Memory B cell (primary cell): ENCODE measurements around the gene VAV2.
"Not testable (repeated sequence)": the region's sequence is repeated elsewhere in the genome, so short reads cannot be mapped to it uniquely, and the experiment has no call there.

Experiments used
- ATAC-seq: fragments of 150-1000 bp; cut with Tn5 transposase; 2 replicates; pipeline ENCODE4 v1.10.0; 2021; ENCODE audit warnings: low read depth, mild to moderate bottlenecking, moderate library complexity
- DNase-seq, 2 donors: peaks; one replicate each; pipeline ENCODE4 v3.0.0; 2022; ENCODE audit warnings: low spot score in 2 of 2
- H3K27ac Mint-ChIP-seq: one replicate; pipeline ENCODE4 v1.8.0; 2022; ENCODE audit warnings: mild to moderate bottlenecking, moderate library complexity, mixed read lengths
- H3K27me3 Mint-ChIP-seq: one replicate; pipeline ENCODE4 v1.8.0; 2022; ENCODE audit warnings: mixed read lengths
- H3K36me3 Mint-ChIP-seq: one replicate; pipeline ENCODE4 v1.8.0; 2022; ENCODE audit warnings: mild to moderate bottlenecking, mixed read lengths
- H3K4me1 Mint-ChIP-seq: one replicate; pipeline ENCODE4 v1.8.0; 2022; ENCODE audit warnings: mixed read lengths
- H3K4me3 Mint-ChIP-seq: one replicate; pipeline ENCODE4 v1.8.0; 2022; ENCODE audit warnings: mild to moderate bottlenecking, moderate library complexity, mixed read lengths
- H3K9me3 Mint-ChIP-seq: one replicate; pipeline ENCODE4 v1.8.0; 2022; ENCODE audit warnings: mixed read lengths

VAV2 gene

DNA sequence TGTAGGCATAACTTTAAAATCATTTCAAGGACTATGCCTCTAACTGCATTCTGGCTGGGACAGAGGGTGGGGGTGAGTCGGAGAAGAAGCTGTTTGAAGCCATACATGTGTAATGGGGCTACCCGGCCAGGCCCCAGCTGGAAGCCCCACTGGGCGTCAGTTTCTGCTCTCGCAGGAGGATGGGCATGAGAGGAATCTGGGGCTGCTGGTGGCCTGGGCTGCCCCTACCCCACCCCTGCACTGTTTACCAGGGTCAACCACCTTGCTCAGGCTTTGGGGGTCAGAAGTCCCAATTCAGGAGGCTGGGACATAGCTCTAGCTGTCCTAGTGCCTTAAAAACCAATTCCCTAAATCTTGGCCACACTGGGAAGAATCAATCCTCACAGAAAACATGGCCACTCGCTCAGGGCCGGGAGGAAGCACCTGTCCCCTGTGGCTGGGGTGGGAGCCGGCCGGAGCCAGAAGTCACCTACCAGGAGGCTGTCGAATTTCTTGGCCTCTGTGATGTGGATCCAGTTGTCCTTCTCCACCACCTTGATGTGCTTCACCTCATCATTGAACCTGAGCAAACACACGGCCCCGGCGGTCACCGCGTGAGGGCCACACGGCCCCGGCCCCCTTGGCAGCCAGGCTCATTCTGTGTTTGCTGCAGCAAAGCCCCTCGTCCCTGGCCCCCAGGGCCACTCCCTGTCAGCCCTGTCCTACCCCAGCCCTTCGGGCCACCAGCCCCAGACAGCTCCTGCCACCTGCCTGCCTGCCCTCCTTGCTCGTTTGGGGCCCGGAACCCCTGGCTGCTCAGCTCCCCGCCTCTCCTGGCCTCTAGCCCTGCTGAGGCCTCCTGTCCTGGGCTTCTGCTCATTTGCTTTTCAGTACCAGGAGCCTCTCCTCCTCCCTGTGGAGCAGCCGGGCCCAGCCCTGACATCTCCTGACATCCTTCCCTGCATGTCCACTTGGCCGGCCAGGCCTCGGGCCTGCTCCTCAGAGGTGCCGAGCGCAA lies 220.3 kb downstream of the VAV2 start:
- no peak overlapping the region for H3K4me3 Mint-ChIP-seq
- H3K27me3 Mint-ChIP-seq: no peaks in the 10 kb centered on the region
- no peak for DNase-seq
- ATAC-seq: no peak
- peak overlapping the region; percentile 57 for H3K27ac Mint-ChIP-seq
- H3K9me3 Mint-ChIP-seq: peaks cover 2% of the 10 kb centered on the region
- peaks cover 3% of the 10 kb centered on the region for H3K4me1 Mint-ChIP-seq
- H3K36me3 Mint-ChIP-seq: peaks cover 45% of the 10 kb centered on the region

DNA sequence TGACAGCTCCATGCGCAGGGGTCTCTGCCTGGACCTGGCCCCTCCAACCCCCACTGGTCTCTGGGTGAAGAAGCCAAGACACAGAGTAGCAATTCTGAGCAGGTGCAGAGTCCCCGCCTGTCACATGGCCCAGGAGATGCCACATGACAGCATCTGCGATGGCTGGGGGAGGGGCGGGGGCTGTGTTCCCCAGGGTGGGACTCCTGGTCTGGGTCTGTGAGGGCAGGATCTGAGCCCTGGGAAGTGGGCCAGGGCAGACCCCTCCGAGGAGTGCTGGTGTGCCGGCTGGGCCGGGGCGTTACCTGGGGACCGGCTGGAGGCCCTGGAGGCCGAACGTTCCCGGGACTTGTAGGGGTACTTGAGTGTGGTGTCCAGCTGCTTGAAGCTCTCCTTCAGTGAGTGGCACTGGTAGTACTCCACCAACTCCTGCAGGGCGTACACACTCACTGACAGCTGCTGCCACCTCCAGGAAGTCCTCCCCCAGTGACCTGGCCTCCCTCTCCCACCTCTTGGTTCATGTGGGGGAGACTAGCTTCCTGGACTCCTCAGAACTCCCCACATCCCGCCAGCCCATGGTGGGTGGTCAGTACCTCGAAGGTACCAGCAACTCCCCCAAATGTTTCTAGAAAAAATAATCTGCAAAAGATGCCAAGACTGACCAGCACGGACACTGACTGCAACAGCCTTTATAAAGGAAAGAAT lies 221.9 kb downstream of the VAV2 start:
- Mint-ChIP-seq H3K9me3 (peaks cover 3% of the 10 kb centered on the region), H3K4me1 (peaks cover 3% of the 10 kb centered on the region), H3K36me3 (peaks cover 56% of the 10 kb centered on the region), H3K27ac (no peak overlapping the region), H3K4me3 (no peak overlapping the region), H3K27me3 (no peaks in the 10 kb centered on the region)
- ATAC-seq (no peak), DNase-seq (no peak)

DNA sequence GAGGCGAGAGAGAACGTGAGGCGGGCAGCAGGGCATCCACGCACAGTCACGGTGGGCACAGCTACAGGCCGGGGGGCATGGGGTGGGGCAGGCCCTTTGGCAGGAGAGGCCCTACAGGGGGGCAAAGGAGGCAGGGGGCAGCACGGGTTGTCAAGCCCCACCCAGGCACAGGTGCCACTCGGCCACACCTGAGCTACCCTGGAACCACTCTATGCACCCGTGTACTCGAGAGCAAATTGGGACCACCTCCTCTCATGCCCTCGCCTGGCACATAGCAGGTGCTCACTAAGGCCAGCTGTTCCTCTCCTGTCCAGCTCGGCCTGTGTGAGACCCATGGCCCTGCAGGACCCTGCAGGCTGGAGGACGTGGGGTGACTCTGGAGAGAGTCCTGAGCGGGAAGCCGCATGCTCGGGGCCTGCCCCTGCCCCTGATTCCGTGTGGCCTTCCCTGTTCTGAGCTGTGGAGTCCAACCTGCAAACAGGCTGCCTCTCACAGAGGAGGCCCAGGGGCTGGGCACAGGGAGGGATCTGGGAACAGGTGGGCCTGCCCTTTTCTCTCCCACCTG lies 222.5 kb downstream of the VAV2 start:
- H3K9me3 Mint-ChIP-seq: peaks cover 3% of the 10 kb centered on the region
- H3K27ac Mint-ChIP-seq: no peak overlapping the region
- no peak overlapping the region for H3K4me3 Mint-ChIP-seq
- peaks cover 3% of the 10 kb centered on the region for H3K4me1 Mint-ChIP-seq
- ATAC-seq: no peak
- H3K36me3 Mint-ChIP-seq: peaks cover 53% of the 10 kb centered on the region
- DNase-seq: no peak
- H3K27me3 Mint-ChIP-seq: no peaks in the 10 kb centered on the region

DNA sequence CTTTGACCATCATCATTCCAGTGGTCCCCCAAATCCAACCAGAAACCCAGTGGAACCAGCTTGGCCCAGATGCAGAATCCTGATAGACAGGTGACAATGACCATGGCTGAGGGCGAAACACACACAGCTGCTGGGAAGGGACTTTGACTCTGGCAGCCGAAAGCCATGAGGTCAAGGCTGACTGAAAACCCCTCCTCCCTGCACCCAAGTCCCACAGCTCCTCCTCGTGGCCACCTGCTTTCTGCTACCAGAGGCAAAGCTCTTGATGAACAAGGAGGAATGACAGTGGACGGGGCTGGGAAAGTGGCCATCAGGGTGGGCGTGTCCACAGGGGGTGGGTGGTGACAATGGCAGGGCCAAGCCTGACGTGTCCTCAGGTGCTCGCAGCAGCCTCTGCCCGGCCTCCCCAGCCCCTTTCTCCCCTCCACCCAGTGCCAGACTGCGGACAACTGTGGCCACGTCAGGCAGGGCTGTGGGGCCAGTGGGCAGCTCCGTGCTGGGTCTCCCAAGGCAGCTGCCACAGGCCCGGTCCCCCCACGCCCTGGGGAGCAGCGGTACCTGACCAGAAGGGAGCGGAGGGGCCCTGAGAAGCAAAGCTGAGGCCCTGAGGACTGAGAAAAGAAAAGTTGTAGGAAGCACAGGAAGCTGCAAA lies 223.1 kb downstream of the VAV2 start:
- no peak for DNase-seq
- no peak for ATAC-seq
- Mint-ChIP-seq H3K4me3 (no peak overlapping the region), H3K36me3 (peaks cover 57% of the 10 kb centered on the region), H3K27ac (no peak overlapping the region), H3K4me1 (peaks cover 3% of the 10 kb centered on the region), H3K27me3 (no peaks in the 10 kb centered on the region), H3K9me3 (peaks cover 3% of the 10 kb centered on the region)

DNA sequence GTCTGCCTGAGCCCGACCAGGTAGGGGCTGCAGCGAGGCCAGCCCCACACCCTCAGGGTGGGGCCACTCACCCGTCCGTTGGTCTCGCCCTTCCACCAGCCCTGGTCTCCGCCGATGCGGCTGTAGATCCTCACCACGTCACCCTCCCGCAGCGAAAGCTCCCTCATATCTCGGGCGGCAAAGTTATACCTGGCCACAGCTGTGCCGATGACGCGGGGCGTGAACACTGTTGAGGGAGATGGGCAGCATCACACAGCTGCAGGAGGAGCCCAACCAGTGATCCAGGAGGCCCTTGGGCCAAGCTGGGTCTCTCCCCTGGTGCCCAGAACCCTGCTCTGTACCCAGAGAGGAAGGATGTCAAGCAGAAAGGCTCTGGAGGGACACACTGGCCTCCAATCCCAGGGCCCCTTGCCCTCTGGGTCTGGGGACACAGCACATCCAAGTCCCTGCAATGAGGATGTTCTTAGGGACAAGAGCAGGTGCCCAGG lies 223.7 kb downstream of the VAV2 start:
- ATAC-seq (no peak), DNase-seq (no peak)
- H3K27me3 Mint-ChIP-seq: no peaks in the 10 kb centered on the region
- H3K9me3 Mint-ChIP-seq: peaks cover 3% of the 10 kb centered on the region
- H3K4me1 Mint-ChIP-seq: peaks cover 3% of the 10 kb centered on the region
- no peak overlapping the region for H3K27ac Mint-ChIP-seq
- H3K36me3 Mint-ChIP-seq: peaks cover 59% of the 10 kb centered on the region
- no peak overlapping the region for H3K4me3 Mint-ChIP-seq

DNA sequence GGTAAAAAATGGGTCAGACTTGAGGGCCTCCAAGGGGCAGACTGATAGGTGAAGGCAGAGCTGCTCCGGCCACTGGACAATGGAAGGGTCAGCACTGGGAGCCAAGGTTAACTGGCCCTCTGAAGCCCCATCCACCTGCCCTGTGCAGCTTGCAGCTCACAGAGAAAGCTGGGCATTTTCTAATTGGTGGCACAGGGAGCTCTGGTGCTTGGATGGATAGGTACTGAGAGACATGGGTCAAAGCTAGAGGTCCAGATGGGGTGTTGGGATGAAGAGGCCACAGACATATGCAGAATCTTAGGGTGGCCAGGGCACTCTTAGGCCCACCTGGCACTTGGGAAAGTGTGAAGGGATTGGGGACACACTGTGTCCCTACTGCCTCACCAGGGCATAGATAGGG lies 224.5 kb downstream of the VAV2 start:
- Mint-ChIP-seq H3K27me3 (no peaks in the 10 kb centered on the region), H3K4me3 (no peak overlapping the region), H3K36me3 (peaks cover 61% of the 10 kb centered on the region), H3K4me1 (peaks cover 3% of the 10 kb centered on the region), H3K27ac (no peak overlapping the region), H3K9me3 (peaks cover 3% of the 10 kb centered on the region)
- ATAC-seq: no peak
- no peak for DNase-seq

DNA sequence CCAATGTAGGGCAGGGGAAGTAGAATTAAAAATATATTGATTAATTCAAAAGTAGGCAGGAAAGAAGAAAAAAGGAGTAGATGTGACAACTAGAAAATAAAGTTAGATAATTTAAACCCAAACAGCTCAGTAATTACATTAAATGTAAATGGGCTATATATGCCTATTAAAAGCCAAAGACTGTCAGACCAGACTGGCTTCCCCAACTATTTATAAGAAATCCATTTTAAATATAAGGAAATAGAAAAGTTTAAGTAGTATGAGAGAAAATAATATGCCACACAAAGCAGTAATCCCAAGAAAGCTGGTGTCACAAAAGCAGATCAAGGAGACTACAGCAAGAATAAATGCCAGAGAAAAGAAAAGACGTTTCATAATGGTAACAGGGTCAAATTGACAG lies 225.1 kb downstream of the VAV2 start:
- Mint-ChIP-seq H3K27me3 (no peaks in the 10 kb centered on the region), H3K27ac (no peak overlapping the region)
- no peak for ATAC-seq

DNA sequence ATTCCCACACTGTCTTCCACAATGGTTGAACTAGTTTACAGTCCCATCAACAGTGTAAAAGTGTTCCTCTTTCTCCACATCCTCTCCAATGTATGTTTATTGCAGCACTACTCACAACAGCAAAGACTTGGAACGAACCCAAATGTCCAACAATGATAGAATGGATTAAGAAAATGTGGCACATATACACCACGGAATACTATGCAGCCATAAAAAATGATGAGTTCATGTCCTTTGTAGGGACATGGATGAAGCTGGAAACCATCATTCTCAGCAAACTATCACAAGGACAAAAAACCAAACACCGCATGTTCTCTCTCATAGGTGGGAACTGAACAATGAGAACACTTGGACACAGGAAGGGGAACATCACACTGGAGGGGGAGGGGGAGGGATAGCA lies 225.9 kb downstream of the VAV2 start:
- ATAC-seq, H3K27ac Mint-ChIP-seq, DNase-seq, H3K4me3 Mint-ChIP-seq, H3K27me3 Mint-ChIP-seq, H3K4me1 Mint-ChIP-seq, H3K9me3 Mint-ChIP-seq: not testable (repeated sequence)
- H3K36me3 Mint-ChIP-seq: peaks cover 61% of the 10 kb centered on the region

More for the DNA sequence above, 225.1 kb downstream of the VAV2 start:
- Mint-ChIP-seq H3K4me1 (peaks cover 3% of the 10 kb centered on the region), H3K36me3 (peaks cover 62% of the 10 kb centered on the region), H3K4me3 (no peak overlapping the region), H3K9me3 (peaks cover 3% of the 10 kb centered on the region)
- DNase-seq: no peak

DNA sequence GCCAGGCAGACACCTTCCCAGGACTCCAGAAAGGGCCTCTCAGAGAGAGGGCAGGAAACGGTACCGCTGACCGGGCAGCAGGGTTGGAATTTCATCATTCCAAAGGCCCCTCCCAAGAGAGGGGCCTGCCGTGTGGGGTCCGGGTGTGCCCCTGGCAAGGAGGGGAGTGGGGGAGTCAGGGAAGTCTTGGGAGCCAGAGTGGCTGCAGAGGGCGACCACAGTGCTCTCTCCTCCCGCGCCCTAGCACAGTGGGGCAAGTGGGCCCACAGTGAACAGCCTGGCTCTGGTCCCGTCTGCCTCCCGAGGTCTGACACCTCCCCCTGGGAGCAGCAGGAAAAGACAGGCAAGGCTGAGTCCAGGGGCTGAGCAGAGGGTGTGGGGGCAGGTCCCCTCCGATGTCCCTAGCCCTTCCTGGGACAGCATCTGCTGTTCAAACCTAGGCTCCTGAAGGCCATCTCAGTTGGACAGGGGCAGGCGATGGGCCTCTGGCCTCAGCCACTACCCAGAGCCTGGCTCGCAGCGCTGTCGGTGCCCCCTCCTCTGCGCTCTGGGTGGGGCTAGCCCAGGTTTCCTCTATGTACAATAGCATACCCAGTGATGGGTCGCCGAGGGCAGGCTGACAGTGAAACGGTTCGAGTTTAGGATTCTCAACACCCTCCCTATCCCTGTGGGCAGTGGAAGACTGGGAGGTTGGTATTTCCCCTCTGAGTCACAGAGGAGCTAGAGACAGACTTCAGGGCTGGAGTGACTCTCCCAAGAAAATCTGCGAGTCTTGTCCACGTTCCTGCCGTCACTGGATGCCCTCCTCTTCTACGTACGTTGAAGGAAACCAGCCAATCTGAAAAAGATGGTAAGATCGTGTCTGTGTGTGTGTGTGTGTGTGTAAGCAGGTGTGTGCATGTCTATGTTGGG lies 228.6 kb downstream of the VAV2 start:
- DNase-seq (no peak), ATAC-seq (no peak)
- Mint-ChIP-seq H3K27ac (no peak overlapping the region), H3K4me1 (peaks cover 3% of the 10 kb centered on the region), H3K9me3 (peaks cover 3% of the 10 kb centered on the region), H3K4me3 (no peak overlapping the region), H3K36me3 (peaks cover 61% of the 10 kb centered on the region), H3K27me3 (no peaks in the 10 kb centered on the region)

DNA sequence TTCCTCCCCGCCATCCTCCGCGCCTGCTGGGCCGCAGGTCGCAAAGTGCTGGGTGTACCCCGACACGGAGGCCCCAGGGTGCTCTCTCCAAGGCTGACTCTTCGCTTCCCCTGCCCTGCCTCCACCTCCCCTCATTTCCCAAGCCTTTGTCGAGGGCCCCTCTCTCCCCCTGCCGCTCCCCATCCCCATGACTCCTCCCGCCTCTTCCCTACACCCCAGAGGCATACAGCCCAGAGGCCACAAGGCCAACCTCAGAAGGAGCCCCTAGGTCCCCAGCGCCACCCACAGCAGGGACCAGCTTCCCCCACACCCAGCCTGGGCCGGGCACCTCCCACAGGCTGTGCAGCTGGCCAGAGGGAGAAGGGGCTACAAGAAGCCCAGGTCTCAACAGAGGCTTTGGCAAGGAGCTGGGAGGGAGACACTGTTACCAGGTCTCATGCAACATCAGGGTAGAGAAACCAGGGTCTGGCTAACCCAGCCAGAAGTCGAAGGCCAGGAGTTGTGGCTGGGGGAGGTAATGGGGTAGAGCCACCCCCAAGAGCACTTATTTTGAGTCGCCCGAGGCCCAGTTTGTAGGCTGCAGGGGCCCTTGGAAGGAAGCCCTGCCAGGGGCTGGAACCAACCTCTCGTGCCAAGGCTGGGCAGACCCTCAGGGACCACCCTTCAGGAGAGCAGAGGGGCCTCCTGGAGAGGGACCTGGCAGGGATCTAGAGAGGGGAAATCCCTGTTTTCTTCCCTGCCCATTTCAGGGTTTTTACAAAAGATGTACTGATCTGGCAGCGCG lies 229.4 kb downstream of the VAV2 start:
- peak overlapping the region; percentile 73 for H3K27ac Mint-ChIP-seq
- H3K36me3 Mint-ChIP-seq: peaks cover 52% of the 10 kb centered on the region
- ATAC-seq: no peak
- H3K9me3 Mint-ChIP-seq: peaks cover 3% of the 10 kb centered on the region
- DNase-seq: no peak
- no peaks in the 10 kb centered on the region for H3K27me3 Mint-ChIP-seq
- H3K4me1 Mint-ChIP-seq: peaks cover 2% of the 10 kb centered on the region
- H3K4me3 Mint-ChIP-seq: no peak overlapping the region

DNA sequence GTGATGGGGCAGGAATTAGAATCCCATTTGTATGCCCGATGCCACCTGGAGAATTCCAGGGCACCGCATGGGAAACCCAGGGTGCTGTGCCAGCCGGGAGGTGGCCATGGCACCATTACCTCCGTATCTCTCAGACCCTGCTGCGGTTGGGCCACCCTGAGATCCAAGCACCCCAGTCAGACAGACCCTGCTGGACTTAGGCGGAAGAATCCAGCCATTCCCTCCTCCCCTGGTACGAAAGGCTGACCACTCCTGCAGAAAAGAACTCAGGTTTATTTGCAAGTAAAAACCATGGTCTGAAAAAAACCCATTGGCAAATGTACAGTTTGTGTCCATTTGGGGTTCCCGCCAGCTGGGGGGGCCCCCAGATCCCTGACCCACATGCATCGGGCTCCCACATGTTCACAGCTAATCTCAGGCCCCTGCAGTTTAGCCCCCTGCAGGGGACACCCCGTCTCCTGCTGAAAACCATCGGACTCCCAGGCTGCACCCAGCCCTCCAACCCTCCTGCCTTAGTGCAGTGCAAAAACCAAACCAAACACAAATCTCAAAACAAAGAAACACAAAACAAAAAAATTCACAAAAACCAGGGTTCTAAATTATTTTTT lies 230.4 kb downstream of the VAV2 start:
- Mint-ChIP-seq H3K4me1 (no peaks in the 10 kb centered on the region), H3K36me3 (peaks cover 44% of the 10 kb centered on the region), H3K4me3 (no peak overlapping the region), H3K9me3 (peaks cover under 1% of the 10 kb centered on the region), H3K27ac (no peak overlapping the region), H3K27me3 (no peaks in the 10 kb centered on the region)
- ATAC-seq (no peak), DNase-seq (no peak)

DNA sequence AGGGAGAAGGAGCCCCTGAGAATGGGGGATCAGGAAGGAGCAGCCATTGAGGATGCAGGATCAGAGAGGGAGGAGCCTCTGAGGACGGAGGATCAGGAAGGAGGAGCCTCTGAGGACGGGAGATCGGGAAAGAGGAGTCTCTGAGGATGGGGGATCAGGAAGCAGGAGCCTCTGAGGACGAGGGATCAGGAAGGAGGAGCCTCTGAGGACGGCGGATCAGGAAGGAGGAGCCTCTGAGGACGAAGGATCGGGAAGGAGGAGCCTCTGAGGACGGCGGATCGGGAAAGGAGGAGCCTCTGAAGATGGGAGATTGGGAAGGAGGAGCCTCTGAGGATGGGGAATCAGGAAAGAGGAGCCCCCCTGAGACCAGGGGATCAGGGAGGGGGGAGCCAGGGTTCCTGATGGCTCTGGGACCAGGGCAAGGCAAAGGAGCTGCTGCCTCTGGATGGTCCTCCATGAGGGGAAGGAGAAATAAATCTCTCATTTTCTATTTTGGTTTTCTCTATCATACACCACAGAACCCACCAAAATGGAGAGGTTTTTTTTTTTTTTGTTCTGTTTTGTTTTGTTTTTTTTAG lies 231.3 kb downstream of the VAV2 start:
- Mint-ChIP-seq H3K27me3 (no peaks in the 10 kb centered on the region), H3K36me3 (peaks cover 35% of the 10 kb centered on the region)
- ATAC-seq: no peak

More for the DNA sequence above, 231.3 kb downstream of the VAV2 start:
- no peak for DNase-seq
- no peak overlapping the region for H3K4me3 Mint-ChIP-seq
- H3K4me1 Mint-ChIP-seq: no peaks in the 10 kb centered on the region
- no peak overlapping the region for H3K27ac Mint-ChIP-seq
- H3K9me3 Mint-ChIP-seq: no peaks in the 10 kb centered on the region
